ENCODE data around the gene STAP1.
"Not testable (repeated sequence)": the region's sequence is repeated elsewhere in the genome, so short reads cannot be mapped to it uniquely, and the experiment has no call there.

The STAP1 gene

GRCh38 chr4:67614186-67614585 lies 55.7 kb downstream of the STAP1 start:
- no peak overlapping the region for H3K4me3 ChIP-seq (ENCODE audit: low read depth, low read length)
- TF ChIP-seq, protein P1, sequence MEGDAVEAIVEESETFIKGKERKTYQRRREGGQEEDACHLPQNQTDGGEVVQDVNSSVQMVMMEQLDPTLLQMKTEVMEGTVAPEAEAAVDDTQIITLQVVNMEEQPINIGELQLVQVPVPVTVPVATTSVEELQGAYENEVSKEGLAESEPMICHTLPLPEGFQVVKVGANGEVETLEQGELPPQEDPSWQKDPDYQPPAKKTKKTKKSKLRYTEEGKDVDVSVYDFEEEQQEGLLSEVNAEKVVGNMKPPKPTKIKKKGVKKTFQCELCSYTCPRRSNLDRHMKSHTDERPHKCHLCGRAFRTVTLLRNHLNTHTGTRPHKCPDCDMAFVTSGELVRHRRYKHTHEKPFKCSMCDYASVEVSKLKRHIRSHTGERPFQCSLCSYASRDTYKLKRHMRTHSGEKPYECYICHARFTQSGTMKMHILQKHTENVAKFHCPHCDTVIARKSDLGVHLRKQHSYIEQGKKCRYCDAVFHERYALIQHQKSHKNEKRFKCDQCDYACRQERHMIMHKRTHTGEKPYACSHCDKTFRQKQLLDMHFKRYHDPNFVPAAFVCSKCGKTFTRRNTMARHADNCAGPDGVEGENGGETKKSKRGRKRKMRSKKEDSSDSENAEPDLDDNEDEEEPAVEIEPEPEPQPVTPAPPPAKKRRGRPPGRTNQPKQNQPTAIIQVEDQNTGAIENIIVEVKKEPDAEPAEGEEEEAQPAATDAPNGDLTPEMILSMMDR (IDR thresholded peaks at IDR 0.05; ENCODE audit: borderline replicate concordance, insufficient read depth, low read depth, low read length): no peak

DNA sequence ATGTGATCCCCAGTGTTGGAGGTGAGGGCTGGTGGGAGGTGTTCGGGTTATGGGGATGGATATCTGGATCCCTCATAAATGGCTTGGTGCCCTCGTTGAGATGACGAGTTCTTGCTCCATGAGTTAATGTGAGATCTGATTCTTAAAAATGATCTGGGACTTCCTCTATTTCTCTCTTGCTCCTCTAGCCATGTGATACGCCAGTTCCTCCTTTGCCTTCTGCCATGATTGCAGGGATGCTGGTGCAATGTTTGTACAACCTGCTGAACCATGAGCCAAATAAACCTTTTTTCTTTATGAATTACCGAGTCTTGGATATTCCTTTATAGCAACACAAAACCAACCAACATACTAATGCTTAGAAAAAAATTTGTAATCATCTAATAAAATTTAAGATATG lies 56.6 kb downstream of the STAP1 start:
- H3K4me3 ChIP-seq (ENCODE audit: low read depth, low read length): no peak overlapping the region
- TF ChIP-seq, protein P1 (IDR thresholded peaks at IDR 0.05; ENCODE audit: borderline replicate concordance, insufficient read depth, low read depth, low read length): no peak

- no peak overlapping the region for H3K4me3 ChIP-seq (ENCODE audit: low read depth, low read length)
- TF ChIP-seq, protein P1 (IDR thresholded peaks at IDR 0.05; ENCODE audit: borderline replicate concordance, insufficient read depth, low read depth, low read length): no peak
These were observed 58.0 kb downstream of the STAP1 start for GRCh38 chr4:67616478-67616877.

DNA sequence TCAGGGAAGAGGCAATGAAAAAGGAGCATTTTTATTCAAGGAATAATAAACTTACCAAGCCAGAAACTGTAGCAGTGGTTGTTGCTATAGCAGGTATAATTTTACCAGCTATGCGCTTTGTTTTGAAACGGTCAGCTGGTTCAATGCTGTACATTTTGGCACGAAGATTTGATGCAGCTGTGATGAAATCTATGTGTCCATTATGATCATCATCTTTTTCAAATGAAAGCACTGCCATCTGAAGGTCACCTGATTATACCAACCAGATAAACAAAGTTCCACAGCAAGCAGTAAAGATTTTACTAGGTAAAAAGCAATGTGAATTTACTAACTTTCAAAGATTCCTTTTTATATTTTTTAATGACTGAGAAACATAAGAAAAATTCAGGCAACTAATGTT lies 66.4 kb downstream of the STAP1 start:
- TF ChIP-seq, protein P1 (IDR thresholded peaks at IDR 0.05; ENCODE audit: borderline replicate concordance, insufficient read depth, low read depth, low read length): no peak
- H3K4me3 ChIP-seq (ENCODE audit: low read depth, low read length): no peak overlapping the region

- TF ChIP-seq, protein P1 (IDR thresholded peaks at IDR 0.05; ENCODE audit: borderline replicate concordance, insufficient read depth, low read depth, low read length): no peak
- H3K4me3 ChIP-seq (ENCODE audit: low read depth, low read length): no peak overlapping the region
These were observed 74.0 kb downstream of the STAP1 start for GRCh38 chr4:67632492-67632891.

GRCh38 chr4:67634741-67635140 lies 76.2 kb downstream of the STAP1 start:
- TF ChIP-seq, protein P1 (IDR thresholded peaks at IDR 0.05; ENCODE audit: borderline replicate concordance, insufficient read depth, low read depth, low read length): no peak
- H3K4me3 ChIP-seq (ENCODE audit: low read depth, low read length): no peak overlapping the region

- H3K4me3 ChIP-seq (ENCODE audit: low read depth, low read length): no peak overlapping the region
- TF ChIP-seq, protein P1 (IDR thresholded peaks at IDR 0.05; ENCODE audit: borderline replicate concordance, insufficient read depth, low read depth, low read length): no peak
These were observed 76.8 kb downstream of the STAP1 start for GRCh38 chr4:67635331-67635730.

DNA sequence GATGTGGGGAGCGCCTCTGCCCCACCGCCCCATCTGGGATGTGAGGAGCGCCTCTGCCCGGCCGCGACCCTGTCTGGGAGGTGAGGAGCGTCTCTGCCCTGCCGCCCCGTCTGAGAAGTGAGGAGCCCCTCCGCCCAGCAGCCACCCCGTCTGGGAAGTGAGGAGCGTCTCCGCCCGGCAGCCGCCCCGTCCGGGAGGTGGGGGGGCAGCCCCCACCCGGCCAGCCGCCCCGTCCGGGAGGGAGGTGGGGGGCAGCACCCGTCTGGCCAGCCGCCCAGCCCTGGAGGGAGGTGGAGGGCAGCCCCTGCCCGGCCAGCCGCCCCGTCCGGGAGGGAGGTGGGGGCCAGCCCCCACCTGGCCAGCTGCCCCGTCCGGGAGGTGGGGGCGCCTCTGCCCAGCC lies 78.5 kb downstream of the STAP1 start:
- not testable (repeated sequence) for H3K4me3 ChIP-seq (ENCODE audit: low read depth, low read length)
